Right lobe of liver (tissue), 4 donors: Measurements from ENCODE around the gene SLC13A5.

ENCODE experiments used
- POLR2A ChIP-seq: fragments of 450-650 bp; IDR thresholded peaks from one replicate; pipeline ENCODE4 v1.6.1; 2017; ENCODE audit warnings: antibody characterized with exemption, mild to moderate bottlenecking
- TF ChIP-seq, protein P1 (sequence below), 4 donors: fragments of 200-600 bp in 3 of 4; fragments of 450-650 bp in 1 of 4; IDR thresholded peaks; one replicate each; pipeline versions ENCODE4 v1.5.1 to v1.8.0; 2016 to 2022; ENCODE audit warnings: antibody characterized with exemption in 4 of 4, mild to moderate bottlenecking in 2 of 4
- donor health status: DM: no; HTN: no; CAD: no.
- donor health status: DM: no; HTN: no; CAD: no.
- donor health status: DM: no; HTN: yes; CAD: no.

DNA sequence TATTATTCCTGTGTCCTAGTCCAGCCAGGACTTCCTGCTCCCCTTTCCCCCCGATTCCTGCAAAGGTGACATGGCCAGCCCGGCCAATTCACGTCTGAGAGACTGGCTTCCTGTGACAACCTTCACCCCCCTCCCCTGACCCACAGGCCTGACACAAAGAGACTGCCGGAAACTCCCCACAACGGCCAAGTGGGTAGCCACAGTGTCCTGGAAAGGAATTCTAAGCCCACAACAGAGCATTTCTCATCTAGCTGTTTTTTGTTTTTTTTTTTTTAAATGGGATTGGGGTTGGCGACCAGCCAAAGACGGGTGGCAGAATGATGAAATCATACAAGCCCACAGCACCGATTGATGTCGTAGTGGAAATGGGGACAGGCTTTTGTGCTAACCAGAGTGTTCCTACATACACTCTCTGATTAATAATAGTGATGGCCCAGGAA is 39.9 kb upstream of the SLC13A5 start:
- TF ChIP-seq, protein P1, sequence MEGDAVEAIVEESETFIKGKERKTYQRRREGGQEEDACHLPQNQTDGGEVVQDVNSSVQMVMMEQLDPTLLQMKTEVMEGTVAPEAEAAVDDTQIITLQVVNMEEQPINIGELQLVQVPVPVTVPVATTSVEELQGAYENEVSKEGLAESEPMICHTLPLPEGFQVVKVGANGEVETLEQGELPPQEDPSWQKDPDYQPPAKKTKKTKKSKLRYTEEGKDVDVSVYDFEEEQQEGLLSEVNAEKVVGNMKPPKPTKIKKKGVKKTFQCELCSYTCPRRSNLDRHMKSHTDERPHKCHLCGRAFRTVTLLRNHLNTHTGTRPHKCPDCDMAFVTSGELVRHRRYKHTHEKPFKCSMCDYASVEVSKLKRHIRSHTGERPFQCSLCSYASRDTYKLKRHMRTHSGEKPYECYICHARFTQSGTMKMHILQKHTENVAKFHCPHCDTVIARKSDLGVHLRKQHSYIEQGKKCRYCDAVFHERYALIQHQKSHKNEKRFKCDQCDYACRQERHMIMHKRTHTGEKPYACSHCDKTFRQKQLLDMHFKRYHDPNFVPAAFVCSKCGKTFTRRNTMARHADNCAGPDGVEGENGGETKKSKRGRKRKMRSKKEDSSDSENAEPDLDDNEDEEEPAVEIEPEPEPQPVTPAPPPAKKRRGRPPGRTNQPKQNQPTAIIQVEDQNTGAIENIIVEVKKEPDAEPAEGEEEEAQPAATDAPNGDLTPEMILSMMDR (IDR thresholded peaks at IDR 0.05), result no peak
- TF ChIP-seq POLR2A, result no peak
